Measurements from ENCODE around the gene CDKL2.
"Not testable (repeated sequence)": the region's sequence is repeated elsewhere in the genome, so short reads cannot be mapped to it uniquely, and the experiment has no call there.

CDKL2 gene

GRCh38 chr4:75552452-75552851 lies 77.9 kb downstream of the CDKL2 start:
- no peak for DNase-seq (ENCODE audit: low read depth)

- DNase-seq (ENCODE audit: low read depth), result no peak
Observed at GRCh38 chr4:75549019-75549418, 81.3 kb downstream of the CDKL2 start.

GRCh38 chr4:75547647-75548387 lies 82.5 kb downstream of the CDKL2 start:
- DNase-seq (ENCODE audit: low read depth), result no peak

GRCh38 chr4:75545526-75545925 lies 84.8 kb downstream of the CDKL2 start:
- no peak for DNase-seq (ENCODE audit: low read depth)

GRCh38 chr4:75544870-75545269 lies 85.5 kb downstream of the CDKL2 start:
- DNase-seq (ENCODE audit: low read depth), result no peak

GRCh38 chr4:75544220-75544619 lies 86.1 kb downstream of the CDKL2 start:
- not testable (repeated sequence) for DNase-seq (ENCODE audit: low read depth)

- no peak for DNase-seq (ENCODE audit: low read depth)
Observed at GRCh38 chr4:75542824-75543223, 87.5 kb downstream of the CDKL2 start.

- DNase-seq (ENCODE audit: low read depth), result not testable (repeated sequence)
Observed at GRCh38 chr4:75537308-75537707, 93.0 kb downstream of the CDKL2 start.

- DNase-seq (ENCODE audit: low read depth), result not testable (repeated sequence)
Observed at GRCh38 chr4:75533926-75534325, 96.4 kb downstream of the CDKL2 start.

- DNase-seq (ENCODE audit: low read depth), result not testable (repeated sequence)
Observed at GRCh38 chr4:75533339-75533887, 96.9 kb downstream of the CDKL2 start.

GRCh38 chr4:75531536-75532143 lies 98.7 kb downstream of the CDKL2 start:
- DNase-seq (ENCODE audit: low read depth), result not testable (repeated sequence)

- DNase-seq (ENCODE audit: low read depth), result no peak
Observed at GRCh38 chr4:75530556-75531322, 99.6 kb downstream of the CDKL2 start.
